Measurements from ENCODE around the gene CAVIN1.
"Not testable (repeated sequence)": the region's sequence is repeated elsewhere in the genome, so short reads cannot be mapped to it uniquely, and the experiment has no call there.

The CAVIN1 gene

GRCh38 chr17:42372142-42372541 is 50.9 kb downstream of the CAVIN1 start:
- DNase-seq: no peak

GRCh38 chr17:42368797-42369561 is 54.1 kb downstream of the CAVIN1 start:
- DNase-seq: not testable (repeated sequence)

- not testable (repeated sequence) for DNase-seq
Measured at GRCh38 chr17:42368310-42368709, 54.7 kb downstream of the CAVIN1 start.

GRCh38 chr17:42366176-42367023 is 56.7 kb downstream of the CAVIN1 start:
- not testable (repeated sequence) for DNase-seq

- DNase-seq: no peak
Measured at GRCh38 chr17:42365136-42365535, 57.9 kb downstream of the CAVIN1 start.

- DNase-seq: no peak
Measured at GRCh38 chr17:42363767-42364585, 59.1 kb downstream of the CAVIN1 start.

- no peak for DNase-seq
Measured at GRCh38 chr17:42363231-42363630, 59.8 kb downstream of the CAVIN1 start.

- DNase-seq: no peak
Measured at GRCh38 chr17:42362245-42362961, 60.7 kb downstream of the CAVIN1 start.

GRCh38 chr17:42361781-42362186 is 61.3 kb downstream of the CAVIN1 start:
- DNase-seq: no peak

- not testable (repeated sequence) for DNase-seq
Measured at GRCh38 chr17:42360388-42360787, 62.7 kb downstream of the CAVIN1 start.

- DNase-seq: no peak
Measured at GRCh38 chr17:42359133-42359532, 63.9 kb downstream of the CAVIN1 start.

GRCh38 chr17:42358434-42358833 is 64.6 kb downstream of the CAVIN1 start:
- no peak for DNase-seq

- DNase-seq: no peak
Measured at GRCh38 chr17:42354956-42355843, 67.9 kb downstream of the CAVIN1 start.

Data from SW 1271 (cell line).